Measurements from ENCODE around the gene ASPM. TPM values are rescaled to one million over a fixed set of nuclear protein-coding genes. Genes with fewer than 3 reads are reported as not detected.

ASPM gene
- total RNA-seq, 6 experiments from 2014 or later, result 0.20 to 4.3 (median 1.1) TPM

DNA sequence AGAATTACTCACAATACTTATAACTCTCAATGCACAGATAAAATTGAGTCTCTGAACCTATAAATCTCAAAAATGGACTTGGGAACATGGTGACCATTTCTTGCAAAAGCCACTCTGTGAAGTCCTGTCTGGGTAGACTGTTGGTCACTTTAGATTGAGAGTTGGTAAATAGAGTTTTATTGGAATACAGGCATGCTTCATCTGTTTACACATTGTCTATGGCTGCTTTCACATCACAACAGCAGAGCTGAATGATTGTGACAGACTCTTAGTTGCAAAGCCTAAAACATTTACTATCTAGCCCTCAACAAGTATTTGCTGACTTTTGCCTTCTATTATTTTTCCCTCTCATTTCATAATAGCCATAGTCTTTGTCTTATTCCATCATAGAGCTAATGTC, 24.1 kb upstream of the ASPM start:
- intact Hi-C loops (cut with DNase I), result no loop called here
- TF ChIP-seq, protein P1, sequence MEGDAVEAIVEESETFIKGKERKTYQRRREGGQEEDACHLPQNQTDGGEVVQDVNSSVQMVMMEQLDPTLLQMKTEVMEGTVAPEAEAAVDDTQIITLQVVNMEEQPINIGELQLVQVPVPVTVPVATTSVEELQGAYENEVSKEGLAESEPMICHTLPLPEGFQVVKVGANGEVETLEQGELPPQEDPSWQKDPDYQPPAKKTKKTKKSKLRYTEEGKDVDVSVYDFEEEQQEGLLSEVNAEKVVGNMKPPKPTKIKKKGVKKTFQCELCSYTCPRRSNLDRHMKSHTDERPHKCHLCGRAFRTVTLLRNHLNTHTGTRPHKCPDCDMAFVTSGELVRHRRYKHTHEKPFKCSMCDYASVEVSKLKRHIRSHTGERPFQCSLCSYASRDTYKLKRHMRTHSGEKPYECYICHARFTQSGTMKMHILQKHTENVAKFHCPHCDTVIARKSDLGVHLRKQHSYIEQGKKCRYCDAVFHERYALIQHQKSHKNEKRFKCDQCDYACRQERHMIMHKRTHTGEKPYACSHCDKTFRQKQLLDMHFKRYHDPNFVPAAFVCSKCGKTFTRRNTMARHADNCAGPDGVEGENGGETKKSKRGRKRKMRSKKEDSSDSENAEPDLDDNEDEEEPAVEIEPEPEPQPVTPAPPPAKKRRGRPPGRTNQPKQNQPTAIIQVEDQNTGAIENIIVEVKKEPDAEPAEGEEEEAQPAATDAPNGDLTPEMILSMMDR (IDR thresholded peaks at IDR 0.05), result no peak
- no peak for TF ChIP-seq POLR2A (IDR thresholded peaks at IDR 0.05)
- ATAC-seq, result peak; percentile 66 to 86 (median 72)
- H3K36me3 ChIP-seq, result no peaks in the 10 kb centered on the region
- no peaks in the 10 kb centered on the region for H3K9me3 ChIP-seq
- DNase-seq, result no peak
- no peak overlapping the region for H3K27ac ChIP-seq
- H3K27me3 ChIP-seq, result no peaks in the 10 kb centered on the region
- peaks cover 0 to 39% (median 18%) of the 10 kb centered on the region in 4 donors for H3K4me1 ChIP-seq
- H3K4me3 ChIP-seq, result no peak overlapping the region

DNA sequence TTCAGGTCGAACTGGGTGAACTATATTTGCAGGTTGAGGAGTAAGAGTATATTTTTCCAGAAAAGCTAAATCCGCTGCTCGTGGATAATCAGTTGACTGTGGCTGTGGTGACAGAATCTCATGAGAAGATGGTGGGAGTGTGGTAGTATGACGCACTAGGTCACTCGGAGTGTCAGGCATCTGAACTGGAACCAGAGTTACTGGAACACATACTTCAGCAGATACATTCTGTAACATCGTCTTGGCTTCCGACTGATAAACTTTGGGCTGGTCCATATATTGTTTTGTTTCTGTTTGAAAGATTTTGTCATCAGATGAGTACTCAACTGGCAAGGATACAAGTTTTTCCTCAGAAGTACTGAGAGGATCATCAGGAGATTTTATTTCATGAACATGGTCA, 13.0 kb upstream of the ASPM start:
- TF ChIP-seq POLR2A (IDR thresholded peaks at IDR 0.05), result no peak
- TF ChIP-seq, protein P1 (IDR thresholded peaks at IDR 0.05), result no peak
- peaks cover 0 to 6% (median 5%) of the 10 kb centered on the region in 4 donors for H3K36me3 ChIP-seq
- no peaks in the 10 kb centered on the region for H3K27me3 ChIP-seq
- WGBS (ENCODE audit: insufficient coverage, low coverage, low lambda C conversion rate, missing lambda C conversion rate), result 86% methylated on average over 6 of the region's 7 CpGs
- no peaks in the 10 kb centered on the region for H3K4me1 ChIP-seq
- intact Hi-C loops (cut with DNase I), result no loop called here
- ATAC-seq, result no peak
- DNase-seq, result no peak
- no peak overlapping the region for H3K27ac ChIP-seq
- H3K9me3 ChIP-seq, result no peaks in the 10 kb centered on the region
- no peak overlapping the region for H3K4me3 ChIP-seq

DNA sequence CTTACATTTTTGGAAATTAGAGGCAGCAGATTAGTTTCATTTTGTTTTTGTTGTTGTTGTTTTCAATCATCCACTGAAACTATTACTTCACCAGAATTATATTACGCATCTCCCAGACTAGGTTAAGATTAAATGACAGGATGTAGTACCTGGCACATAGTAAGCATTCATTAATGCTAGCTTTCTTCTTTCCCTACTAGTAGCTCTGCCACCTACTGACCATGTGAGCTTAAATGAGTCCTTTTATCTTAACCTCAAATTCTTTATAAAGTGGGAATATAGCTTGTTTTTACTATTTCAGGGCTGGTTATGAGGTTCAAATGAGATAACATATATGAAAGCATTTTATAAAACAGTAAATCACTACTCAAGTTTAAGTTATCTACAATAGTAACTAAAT, 10.2 kb upstream of the ASPM start:
- H3K27ac ChIP-seq, result no peak overlapping the region
- no peaks in the 10 kb centered on the region for H3K9me3 ChIP-seq
- ATAC-seq, result peak; percentile 20 to 52 (median 49)
- 71% methylated on average over 1 of the region's 1 CpG for WGBS (ENCODE audit: insufficient coverage, low coverage, low lambda C conversion rate, missing lambda C conversion rate)
- H3K36me3 ChIP-seq, result peaks cover 0 to 6% (median 2%) of the 10 kb centered on the region in 4 donors
- H3K4me1 ChIP-seq, result peaks cover 0 to 1% (median 0%) of the 10 kb centered on the region in 4 donors
- TF ChIP-seq, protein P1 (IDR thresholded peaks at IDR 0.05), result peak in 2 of 4 donors; percentile 7 to 32
- no peak for TF ChIP-seq POLR2A (IDR thresholded peaks at IDR 0.05)
- intact Hi-C loops (cut with DNase I), result no loop called here
- DNase-seq, result no peak
- H3K27me3 ChIP-seq, result no peaks in the 10 kb centered on the region
- no peak overlapping the region for H3K4me3 ChIP-seq

DNA sequence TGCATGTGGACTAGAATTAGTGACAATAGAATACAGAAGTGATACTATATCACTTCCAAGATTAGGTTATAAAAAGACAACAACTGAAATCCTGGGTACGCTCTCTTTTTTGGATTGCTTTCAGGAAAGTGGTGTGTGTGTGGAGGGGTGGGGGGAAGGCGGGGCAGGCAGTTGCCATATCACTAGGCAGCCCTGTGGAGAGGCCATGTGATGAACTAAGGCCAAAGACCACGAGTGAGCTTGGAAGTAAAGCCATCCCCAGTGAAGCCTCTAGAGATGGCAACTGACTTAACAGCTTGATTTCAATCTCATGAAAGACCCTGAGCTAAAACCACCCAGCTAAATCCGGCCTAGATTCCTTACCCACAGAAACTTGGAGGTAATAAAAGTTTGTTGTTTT, 6.2 kb upstream of the ASPM start:
- TF ChIP-seq, protein P1 (IDR thresholded peaks at IDR 0.05), result no peak
- TF ChIP-seq POLR2A (IDR thresholded peaks at IDR 0.05), result no peak
- 83% methylated on average over 4 of the region's 4 CpGs for WGBS (ENCODE audit: insufficient coverage, low coverage, low lambda C conversion rate, missing lambda C conversion rate)
- Histone ChIP-seq H3K4me1 (peaks cover 0 to 15% (median 0%) of the 10 kb centered on the region in 4 donors), H3K9me3 (no peaks in the 10 kb centered on the region), H3K4me3 (no peak overlapping the region), H3K27ac (no peak overlapping the region), H3K27me3 (no peaks in the 10 kb centered on the region), H3K36me3 (no peaks in the 10 kb centered on the region)
- DNase-seq (no peak), ATAC-seq (peak in 1 of 4 donors; percentile 31)
- intact Hi-C loops (cut with DNase I), result no loop called here

DNA sequence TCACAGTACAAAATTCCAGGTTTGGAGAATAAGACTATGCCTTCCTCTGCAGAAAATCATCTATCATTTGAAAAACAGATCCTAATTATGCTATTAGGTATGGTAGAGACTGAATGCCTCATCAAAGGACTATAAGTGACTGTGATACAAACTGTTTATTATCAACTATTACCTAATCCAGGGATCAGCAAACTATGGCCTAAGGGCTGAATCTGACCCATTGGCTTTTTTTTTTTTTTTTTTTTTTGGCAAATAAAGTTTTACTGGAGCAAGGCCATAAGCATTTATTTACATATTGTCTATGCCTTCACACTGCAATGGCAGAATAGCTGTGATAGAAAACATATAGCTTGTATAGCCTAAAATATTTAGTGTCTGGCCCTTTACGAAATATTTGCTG, 4.7 kb upstream of the ASPM start:
- DNase-seq (no peak), ATAC-seq (peak; percentile 54 to 62 (median 58))
- Histone ChIP-seq H3K9me3 (no peaks in the 10 kb centered on the region), H3K4me1 (peaks cover 0 to 15% (median 0%) of the 10 kb centered on the region in 4 donors), H3K27me3 (no peaks in the 10 kb centered on the region), H3K36me3 (no peaks in the 10 kb centered on the region), H3K4me3 (no peak overlapping the region), H3K27ac (peak overlapping the region in 1 of 3 donors; percentile 14)
- WGBS (ENCODE audit: insufficient coverage, low coverage, low lambda C conversion rate, missing lambda C conversion rate), result 43% methylated on average over 1 of the region's 1 CpG
- intact Hi-C loops (cut with DNase I), result no loop called here
- TF ChIP-seq POLR2A (IDR thresholded peaks at IDR 0.05), result no peak
- TF ChIP-seq, protein P1 (IDR thresholded peaks at IDR 0.05), result no peak

Data from right lobe of liver (tissue), 6 donors.